ENCODE data around the gene LAGE3.

Gene LAGE3

DNA sequence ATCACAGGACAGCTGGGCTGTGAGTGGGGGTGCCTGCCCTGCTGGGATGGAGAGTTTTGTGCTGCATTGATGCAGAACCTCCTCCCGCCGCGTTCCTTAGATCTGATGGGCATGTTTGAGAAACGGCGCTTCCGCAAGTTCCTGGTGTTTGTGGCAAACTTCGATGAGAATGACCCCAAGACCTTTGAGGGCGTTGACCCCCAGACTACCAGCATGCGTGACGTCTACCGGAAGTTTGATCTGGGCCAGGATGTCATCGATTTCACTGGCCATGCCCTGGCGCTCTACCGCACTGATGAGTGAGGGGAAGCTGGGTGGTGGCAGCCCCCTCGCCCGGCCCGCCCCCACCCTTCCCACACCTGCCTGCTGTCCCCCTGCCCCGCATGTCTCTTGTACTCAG is 39.2 kb downstream of the LAGE3 start:
- Mint-ChIP-seq H3K4me3 (no peak overlapping the region), H3K9me3 (no peaks in the 10 kb centered on the region), H3K27ac (no peak overlapping the region), H3K27me3 (no peaks in the 10 kb centered on the region), H3K4me1 (peaks cover 53% of the 10 kb centered on the region)
- ATAC-seq = no peak
- no peak for DNase-seq

DNA sequence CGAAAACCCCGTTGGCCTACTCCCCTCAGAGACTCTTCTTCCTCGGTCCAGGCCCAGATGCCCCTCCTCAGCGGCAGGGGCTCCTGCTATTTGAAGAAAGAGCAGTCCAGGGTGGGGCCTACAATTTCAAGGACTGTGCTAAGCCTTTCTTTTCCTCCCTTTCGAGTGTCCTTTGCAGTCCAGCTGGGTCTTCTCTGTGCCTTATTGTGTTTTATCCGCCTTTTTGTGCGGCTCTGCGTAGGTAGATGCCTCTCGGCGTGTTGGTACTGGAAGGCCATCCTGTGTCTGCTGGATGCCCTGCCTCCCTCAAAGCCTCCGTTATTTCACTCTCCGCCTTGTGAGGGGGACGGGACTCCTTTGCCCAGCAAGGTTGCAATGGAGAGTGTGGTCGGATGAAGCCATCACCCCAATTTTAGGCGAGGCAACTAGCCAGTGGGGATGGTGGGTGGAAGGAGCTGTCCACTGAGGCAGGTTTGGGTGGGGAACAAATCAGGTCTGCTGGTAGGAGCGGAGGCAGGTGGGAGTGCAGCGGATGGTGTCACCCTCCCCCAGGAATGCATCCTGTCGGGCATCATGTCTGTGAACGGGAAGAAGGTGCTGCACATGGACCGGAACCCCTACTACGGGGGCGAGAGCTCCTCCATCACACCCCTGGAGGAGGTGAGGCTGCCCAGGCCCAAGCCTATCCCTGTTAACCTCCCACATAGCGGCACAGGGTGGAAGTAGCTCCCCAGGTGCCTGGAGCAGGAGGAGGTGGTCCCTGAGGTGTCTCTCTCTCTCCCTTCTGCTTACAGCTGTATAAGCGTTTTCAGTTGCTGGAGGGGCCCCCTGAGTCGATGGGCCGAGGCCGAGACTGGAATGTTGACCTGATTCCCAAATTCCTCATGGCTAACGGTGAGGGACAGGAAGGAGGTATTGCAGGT is 40.8 kb downstream of the LAGE3 start:
- no peaks in the 10 kb centered on the region for H3K9me3 Mint-ChIP-seq
- peak overlapping the region in 1 of 2 donors; percentile 89 for H3K27ac Mint-ChIP-seq
- ATAC-seq (no peak), DNase-seq (no peak)
- H3K4me3 Mint-ChIP-seq = peak overlapping the region; percentile 86 to 89
- H3K4me1 Mint-ChIP-seq = peaks cover 53% of the 10 kb centered on the region
- no peaks in the 10 kb centered on the region for H3K27me3 Mint-ChIP-seq

DNA sequence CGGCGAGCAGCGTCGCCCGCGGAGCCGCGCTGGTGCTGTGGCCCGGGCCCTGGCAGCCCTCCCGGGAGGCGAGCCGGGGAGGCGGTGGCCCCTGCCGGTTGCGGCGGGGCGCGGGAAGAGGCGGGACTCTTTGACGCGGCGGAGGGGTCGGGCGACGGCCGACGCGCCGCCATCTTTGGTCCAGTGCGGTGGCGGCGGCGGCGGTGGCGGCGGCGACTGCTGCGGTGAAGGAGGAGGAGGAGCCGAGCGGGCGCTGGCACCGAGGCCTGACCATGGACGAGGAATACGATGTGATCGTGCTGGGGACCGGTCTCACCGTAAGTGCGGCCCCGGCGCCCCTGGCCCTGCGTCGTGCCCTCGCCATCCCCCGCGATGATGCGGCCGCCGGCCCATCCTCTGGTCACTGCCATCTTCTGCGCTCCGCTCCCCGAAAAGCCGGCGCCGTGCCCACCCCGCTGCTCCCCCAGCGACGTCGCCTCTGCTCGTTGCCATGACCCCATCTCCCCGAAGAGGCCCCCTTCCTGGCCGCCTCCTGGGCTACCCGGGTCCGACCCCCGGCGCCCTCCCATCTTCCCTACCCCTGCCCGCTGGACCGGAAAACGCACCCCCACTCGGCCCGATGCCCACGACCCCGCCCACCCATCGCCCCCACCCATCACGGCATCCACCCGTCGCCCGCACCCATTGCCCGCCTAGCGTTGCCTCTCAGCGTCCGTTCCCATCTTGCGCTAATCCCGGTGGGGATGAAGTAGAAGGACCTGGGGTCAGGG is 41.9 kb downstream of the LAGE3 start, which contains the start of gene GDI1:
GDI1 (plus strand) TSS at position 172 of the 770 bp plus-strand sequence; CDS start at position 273, 101 bp downstream.
- DNase-seq = peak; percentile 57
- no peaks in the 10 kb centered on the region for H3K9me3 Mint-ChIP-seq
- H3K4me3 Mint-ChIP-seq = peak within 1 kb of the TSS; percentile 86 to 91
- peak; percentile 47 for ATAC-seq
- H3K4me1 Mint-ChIP-seq = peaks cover 50% of the 10 kb centered on the region
- no peaks in the 10 kb centered on the region for H3K27me3 Mint-ChIP-seq
- peak within 1 kb of the TSS; percentile 92 to 96 for H3K27ac Mint-ChIP-seq

DNA sequence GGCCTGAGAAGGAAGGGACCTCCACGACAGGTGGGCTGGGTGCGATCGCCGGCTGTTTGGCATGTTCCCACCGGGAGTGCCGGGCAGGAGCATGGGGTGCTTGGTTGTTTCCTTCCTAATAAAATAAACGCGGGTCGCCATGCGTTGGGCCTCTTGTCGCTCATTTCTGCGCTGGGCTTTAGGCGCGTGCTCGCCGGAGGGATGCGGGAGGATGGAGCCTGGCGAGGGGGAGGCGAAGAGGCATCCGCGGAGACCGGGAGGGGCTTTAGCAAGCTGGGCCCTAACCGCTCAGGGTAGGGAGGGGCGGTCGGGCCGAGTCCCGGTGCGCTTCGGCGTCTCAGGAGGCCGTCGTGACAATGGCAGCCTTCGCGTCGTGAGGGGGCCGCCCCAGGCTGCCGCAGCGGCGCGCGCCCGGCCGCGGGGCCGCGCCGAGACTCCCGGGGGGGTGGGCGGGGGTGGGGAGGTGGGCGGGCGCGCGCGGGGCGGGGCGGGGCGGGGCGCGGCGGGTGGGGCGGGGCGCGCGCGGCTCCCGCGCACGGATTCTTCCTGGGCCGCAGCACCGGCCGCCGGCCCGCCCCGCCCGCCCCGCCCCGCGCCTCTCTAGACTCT is 42.6 kb downstream of the LAGE3 start:
- Mint-ChIP-seq H3K27ac (peak overlapping the region; percentile 86 to 96), H3K9me3 (no peaks in the 10 kb centered on the region), H3K4me1 (peaks cover 47% of the 10 kb centered on the region), H3K27me3 (no peaks in the 10 kb centered on the region), H3K4me3 (peak overlapping the region; percentile 84 to 91)
- ATAC-seq = peak; percentile 80
- DNase-seq = peak; percentile 46 to 53

DNA sequence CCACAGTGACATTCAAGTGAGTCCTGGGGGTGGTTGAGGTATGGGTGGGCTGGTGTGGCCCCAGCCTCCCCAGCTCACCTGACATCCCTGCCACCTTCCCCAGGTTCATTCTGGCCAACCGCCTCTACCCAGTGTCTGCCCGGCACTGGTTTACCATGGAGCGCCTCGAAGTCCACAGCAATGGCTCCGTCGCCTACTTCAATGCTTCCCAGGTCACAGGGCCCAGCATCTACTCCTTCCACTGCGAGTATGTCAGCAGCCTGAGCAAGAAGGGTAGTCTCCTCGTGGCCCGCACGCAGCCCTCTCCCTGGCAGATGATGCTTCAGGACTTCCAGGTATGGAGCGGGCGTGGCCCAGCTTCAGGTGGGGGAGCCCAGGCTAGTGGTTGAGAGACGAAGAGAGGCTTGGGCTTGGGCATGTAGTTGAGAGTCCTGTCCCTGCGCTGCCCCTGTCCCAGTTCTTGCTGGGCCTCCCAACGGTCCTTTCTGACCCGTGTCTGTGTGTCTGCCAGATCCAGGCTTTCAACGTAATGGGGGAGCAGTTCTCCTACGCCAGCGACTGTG is 43.8 kb downstream of the LAGE3 start:
- ATAC-seq (no peak), DNase-seq (no peak)
- peaks cover 46% of the 10 kb centered on the region for H3K4me1 Mint-ChIP-seq
- no peaks in the 10 kb centered on the region for H3K9me3 Mint-ChIP-seq
- no peak overlapping the region for H3K4me3 Mint-ChIP-seq
- no peak overlapping the region for H3K27ac Mint-ChIP-seq
- H3K27me3 Mint-ChIP-seq = no peaks in the 10 kb centered on the region

DNA sequence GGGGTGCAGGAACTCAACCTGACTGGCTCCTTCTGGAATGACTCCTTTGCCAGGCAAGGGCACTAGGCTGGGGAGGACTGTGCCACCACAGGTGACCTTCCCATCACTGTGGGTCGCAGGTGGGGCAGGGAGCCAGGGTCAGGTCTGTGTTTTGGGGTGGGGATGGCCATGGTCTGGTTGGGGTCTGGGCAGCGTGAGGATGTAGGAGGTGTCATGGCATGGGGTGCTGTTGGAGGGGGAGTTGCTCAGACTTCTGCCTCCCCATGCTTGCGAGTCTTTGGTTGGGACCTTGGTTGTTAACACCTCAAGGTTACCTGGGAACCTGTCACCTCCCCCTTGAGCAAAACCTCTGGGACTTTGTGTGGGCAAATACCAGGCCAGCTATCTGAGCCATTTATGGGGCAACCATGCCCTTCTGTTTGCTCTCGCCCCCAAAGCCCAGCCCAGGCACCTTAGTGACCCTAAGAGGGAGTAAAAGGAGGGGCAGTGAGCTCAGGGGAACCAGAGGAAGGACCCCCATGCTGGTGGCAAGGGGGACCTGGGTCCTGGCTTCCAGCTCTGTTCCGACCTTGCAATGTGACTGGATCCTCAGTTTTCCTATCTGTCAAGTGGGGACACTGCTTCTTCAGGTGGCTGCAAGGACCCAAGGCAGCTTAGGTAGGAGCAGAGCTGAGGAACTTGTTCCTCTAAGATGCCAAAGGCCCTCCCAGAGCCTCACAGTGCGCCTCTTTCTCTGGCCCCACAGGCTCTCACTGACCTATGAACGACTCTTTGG is 44.5 kb downstream of the LAGE3 start:
- H3K4me1 Mint-ChIP-seq = peaks cover 44% of the 10 kb centered on the region
- no peaks in the 10 kb centered on the region for H3K27me3 Mint-ChIP-seq
- H3K4me3 Mint-ChIP-seq = no peak overlapping the region
- DNase-seq (no peak), ATAC-seq (no peak)
- no peak overlapping the region for H3K27ac Mint-ChIP-seq
- H3K9me3 Mint-ChIP-seq = no peaks in the 10 kb centered on the region

DNA sequence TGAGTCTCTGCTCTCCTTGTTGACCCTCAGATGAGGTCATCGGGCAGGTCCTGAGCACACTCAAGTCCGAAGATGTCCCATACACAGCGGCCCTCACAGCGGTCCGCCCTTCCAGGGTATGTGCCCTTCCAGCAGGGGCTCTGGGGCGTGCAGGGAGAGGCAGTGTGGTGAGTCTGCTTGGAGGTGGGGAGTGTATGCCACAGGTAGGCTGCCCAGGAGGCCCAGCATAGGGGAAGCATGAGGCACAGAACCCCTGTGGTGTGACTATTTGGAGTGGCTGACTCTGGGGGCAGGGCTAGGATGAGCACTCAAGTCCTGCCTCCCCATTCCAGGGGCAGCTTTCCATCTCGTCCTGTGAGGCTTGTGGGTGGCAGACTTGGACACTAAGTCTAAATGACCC is 45.5 kb downstream of the LAGE3 start:
- H3K9me3 Mint-ChIP-seq = no peaks in the 10 kb centered on the region
- DNase-seq (no peak), ATAC-seq (no peak)
- no peaks in the 10 kb centered on the region for H3K27me3 Mint-ChIP-seq
- peak overlapping the region in 1 of 2 donors; percentile 59 for H3K27ac Mint-ChIP-seq
- peaks cover 40% of the 10 kb centered on the region for H3K4me1 Mint-ChIP-seq
- H3K4me3 Mint-ChIP-seq = no peak overlapping the region

DNA sequence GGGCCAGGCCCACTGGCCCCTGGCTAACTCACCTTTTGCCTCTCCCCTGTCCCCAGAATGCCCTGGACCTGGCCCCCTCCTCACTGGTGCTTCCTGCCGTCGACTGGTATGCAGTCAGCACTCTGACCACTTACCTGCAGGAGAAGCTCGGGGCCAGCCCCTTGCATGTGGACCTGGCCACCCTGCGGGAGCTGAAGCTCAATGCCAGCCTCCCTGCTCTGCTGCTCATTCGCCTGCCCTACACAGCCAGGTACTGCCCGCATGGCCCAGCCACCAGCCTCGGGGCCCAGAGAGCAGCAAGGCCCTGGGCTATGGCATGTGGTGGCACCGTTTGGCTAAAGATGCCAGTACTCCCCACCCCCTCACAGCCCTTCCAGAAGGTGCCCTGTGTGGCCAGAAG is 46.9 kb downstream of the LAGE3 start:
- no peak overlapping the region for H3K4me3 Mint-ChIP-seq
- ATAC-seq (no peak), DNase-seq (no peak)
- H3K27ac Mint-ChIP-seq = no peak overlapping the region
- no peaks in the 10 kb centered on the region for H3K27me3 Mint-ChIP-seq
- H3K4me1 Mint-ChIP-seq = peaks cover 40% of the 10 kb centered on the region
- no peaks in the 10 kb centered on the region for H3K9me3 Mint-ChIP-seq

DNA sequence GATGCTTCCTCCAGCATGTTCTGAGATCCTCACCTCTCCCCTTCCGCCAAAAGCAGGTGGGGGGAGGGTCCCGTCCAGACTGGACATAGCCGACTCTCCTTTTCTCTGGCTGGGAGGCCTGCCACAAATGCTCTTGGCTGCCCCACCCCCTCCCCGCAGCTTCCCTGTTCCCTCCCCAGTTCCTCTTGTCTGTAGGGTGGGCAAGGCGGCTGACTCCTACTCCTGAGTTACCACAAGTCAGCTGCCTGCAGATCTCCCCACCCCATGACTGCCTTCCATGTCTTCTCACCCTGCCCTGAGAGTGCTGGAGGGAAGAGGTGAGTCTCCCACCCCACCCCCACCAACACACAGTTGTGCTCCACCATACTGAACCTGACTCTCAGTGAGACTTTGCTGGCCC is 47.7 kb downstream of the LAGE3 start:
- Mint-ChIP-seq H3K4me1 (peaks cover 39% of the 10 kb centered on the region), H3K27ac (no peak overlapping the region), H3K27me3 (no peaks in the 10 kb centered on the region), H3K9me3 (no peaks in the 10 kb centered on the region), H3K4me3 (no peak overlapping the region)
- no peak for ATAC-seq
- no peak for DNase-seq

DNA sequence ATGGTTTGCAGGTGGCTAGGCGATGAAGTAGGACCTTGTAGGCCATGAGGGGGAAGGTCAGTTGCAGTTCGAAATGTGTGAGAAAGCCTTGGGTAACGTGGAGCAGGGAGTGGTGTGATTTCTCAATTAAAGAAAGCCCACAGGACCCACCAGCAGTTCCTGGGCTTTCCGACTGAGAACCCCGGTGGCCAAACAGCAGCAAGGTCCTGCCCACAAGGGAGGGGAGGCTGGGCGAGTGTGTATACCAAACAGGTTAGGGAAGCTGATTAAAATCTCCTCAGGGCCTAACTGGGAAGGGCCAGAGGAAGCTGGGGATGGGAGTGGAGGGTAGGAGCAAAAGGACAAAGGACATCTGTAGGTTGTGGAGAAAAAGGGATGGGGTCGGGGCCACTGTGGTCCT is 48.2 kb downstream of the LAGE3 start:
- ATAC-seq (no peak), DNase-seq (no peak)
- Mint-ChIP-seq H3K27me3 (no peaks in the 10 kb centered on the region), H3K4me1 (peaks cover 34% of the 10 kb centered on the region), H3K27ac (peak overlapping the region in 1 of 2 donors; percentile 61), H3K9me3 (no peaks in the 10 kb centered on the region), H3K4me3 (peak overlapping the region in 1 of 2 donors; percentile 36)

DNA sequence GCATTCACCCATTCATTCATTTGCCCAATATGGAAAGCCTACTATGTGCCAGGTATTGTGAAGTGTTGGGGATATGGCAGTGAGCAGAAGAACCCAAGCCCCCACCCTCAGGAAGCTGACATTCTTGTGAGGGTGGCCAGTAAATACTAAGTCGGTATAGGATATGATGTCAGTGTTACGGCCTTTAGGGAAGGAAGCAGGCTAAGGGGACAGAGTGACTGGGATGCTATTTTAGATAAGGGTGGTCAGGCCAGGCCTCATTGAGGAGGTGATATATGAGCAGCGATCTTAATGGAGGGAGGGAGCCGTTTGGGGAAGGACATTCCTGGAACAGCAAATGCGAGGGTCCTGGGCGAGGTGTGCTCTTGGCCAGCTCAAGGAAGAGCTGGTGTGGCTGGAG is 48.6 kb downstream of the LAGE3 start:
- peak overlapping the region in 1 of 2 donors; percentile 36 for H3K4me3 Mint-ChIP-seq
- ATAC-seq (no peak), DNase-seq (no peak)
- no peaks in the 10 kb centered on the region for H3K9me3 Mint-ChIP-seq
- peak overlapping the region in 1 of 2 donors; percentile 61 for H3K27ac Mint-ChIP-seq
- peaks cover 30% of the 10 kb centered on the region for H3K4me1 Mint-ChIP-seq
- H3K27me3 Mint-ChIP-seq = no peaks in the 10 kb centered on the region

DNA sequence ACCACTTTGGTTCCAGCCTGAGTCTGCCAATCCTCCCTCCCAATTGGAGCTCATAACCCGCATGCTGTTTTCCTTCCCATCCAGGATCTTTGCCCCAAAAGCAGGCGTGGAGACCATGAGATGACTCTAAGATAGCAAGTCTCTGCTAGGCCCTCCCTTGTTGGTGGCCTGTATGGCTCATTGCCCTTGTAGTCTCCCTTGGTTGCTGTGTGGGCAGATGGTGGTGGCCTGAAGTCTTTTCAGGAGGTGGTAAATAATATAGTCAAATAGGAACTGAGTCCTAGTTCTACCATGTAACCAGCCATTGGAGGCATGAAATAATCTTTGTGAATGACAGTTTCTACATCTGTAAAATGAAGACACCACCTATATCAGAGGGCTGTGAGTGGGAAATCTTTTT is 49.4 kb downstream of the LAGE3 start:
- peak overlapping the region; percentile 84 to 86 for H3K4me3 Mint-ChIP-seq
- DNase-seq = no peak
- peak overlapping the region in 1 of 2 donors; percentile 74 for H3K27ac Mint-ChIP-seq
- H3K9me3 Mint-ChIP-seq = no peaks in the 10 kb centered on the region
- peaks cover 30% of the 10 kb centered on the region for H3K4me1 Mint-ChIP-seq
- no peaks in the 10 kb centered on the region for H3K27me3 Mint-ChIP-seq
- ATAC-seq = no peak

DNA sequence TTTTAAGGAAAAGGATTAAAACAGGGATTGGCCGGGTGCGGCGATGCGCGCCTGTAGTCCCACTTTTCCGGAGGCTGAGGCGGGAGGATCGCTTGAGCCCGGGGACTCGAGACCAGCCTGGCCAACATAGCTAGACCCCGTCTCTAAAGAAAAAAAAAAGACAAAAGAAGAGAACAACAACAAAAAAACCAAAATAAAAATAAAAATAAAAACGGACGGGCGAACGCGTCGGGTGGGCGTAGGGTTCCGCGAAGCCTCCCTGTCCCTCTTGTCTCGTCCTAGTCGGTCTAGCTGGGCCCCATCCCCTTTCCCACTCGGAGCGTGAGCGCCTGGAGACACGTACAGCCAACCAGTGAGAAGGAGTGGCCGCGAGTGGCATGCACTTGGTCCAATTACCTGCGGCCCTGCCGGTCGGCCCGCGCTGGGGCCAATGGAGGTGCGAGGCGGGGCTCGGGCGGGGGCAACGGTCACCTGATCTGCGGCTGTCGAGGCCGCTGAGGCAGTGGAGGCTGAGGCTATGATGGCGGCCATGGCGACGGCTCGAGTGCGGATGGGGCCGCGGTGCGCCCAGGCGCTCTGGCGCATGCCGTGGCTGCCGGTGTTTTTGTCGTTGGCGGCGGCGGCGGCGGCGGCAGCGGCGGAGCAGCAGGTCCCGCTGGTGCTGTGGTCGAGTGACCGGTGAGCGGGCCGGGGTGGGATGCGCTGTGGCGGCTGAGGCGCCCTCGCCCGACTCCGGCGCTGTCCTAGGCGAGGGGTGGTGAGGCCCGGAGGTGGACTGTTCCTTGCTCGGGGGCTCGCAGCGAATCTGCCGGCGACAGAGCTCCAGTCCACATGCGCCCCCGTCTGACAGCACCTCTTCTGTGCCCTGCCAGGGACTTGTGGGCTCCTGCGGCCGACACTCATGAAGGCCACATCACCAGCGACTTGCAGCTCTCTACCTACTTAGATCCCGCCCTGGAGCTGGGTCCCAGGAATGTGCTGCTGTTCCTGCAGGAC is 50.6 kb downstream of the LAGE3 start, which contains the start of gene ATP6AP1:
ATP6AP1 (plus strand) TSS at position 502 of the 996 bp plus-strand sequence; CDS start at position 518, 16 bp downstream.
- no peaks in the 10 kb centered on the region for H3K27me3 Mint-ChIP-seq
- H3K27ac Mint-ChIP-seq = peak within 1 kb of the TSS; percentile 61 to 85
- peak; percentile 99 for ATAC-seq
- peaks cover 26% of the 10 kb centered on the region for H3K4me1 Mint-ChIP-seq
- no peaks in the 10 kb centered on the region for H3K9me3 Mint-ChIP-seq
- peak within 1 kb of the TSS; percentile 84 to 86 for H3K4me3 Mint-ChIP-seq
- peak; percentile 86 to 92 for DNase-seq

Measured in stimulated activated naive CD8-positive, alpha-beta T cell treated with anti-CD3 and anti-CD28 coated beads, Interleukin-15, amount 100 ng/mL, for 72 hours (primary cell).